ENCODE results near the gene RPS2. TPM values are rescaled to one million over a fixed set of nuclear protein-coding genes. Genes with fewer than 3 reads are reported as not detected.

RPS2 gene
- total and polyA plus RNA-seq, 2 donors (not counting 1 experiment from before 2014, with no cell fraction given) = 3,261 to 6,138 TPM

DNA sequence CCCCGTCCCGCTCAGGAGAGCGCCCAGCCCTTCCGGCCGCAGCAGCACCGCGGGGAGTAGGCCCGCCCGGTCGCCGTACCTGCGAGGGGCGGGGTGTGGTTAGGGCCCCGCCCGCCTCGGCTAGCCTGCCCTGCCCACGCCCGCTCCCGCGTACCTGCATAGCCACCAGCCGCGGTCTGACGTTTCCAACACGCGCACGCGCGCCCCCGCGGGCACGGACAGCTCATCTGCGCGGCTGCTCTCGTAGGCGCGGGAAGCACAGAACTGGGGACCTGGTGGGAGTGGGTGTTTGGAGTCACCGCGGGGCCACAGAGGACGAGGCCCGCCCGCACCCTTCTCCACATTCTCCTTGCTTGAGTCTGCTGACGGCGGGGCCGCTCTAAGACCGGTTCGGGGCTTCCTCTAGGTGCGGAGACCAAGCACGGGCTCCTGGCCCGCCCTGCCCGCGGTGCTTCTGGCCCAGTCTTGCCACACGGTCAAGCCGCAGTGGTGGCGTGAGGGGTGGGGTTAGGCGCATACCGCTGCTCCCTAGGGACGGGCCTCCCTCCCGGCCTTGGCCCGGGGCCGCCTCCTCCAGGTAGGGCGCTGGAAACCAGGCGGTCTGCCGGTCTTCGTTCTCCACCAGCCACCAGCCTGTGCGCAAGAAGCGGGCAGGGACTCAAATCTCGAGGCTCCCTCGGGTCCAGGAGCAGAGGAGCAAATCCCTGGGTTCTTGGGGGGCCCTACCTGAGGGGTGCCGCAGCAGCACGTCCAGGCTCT, 14.8 kb upstream of the RPS2 start:
- Histone ChIP-seq H3K9me3 (ENCODE audit: control extremely low read depth in 1 of 3, control insufficient read depth in 2 of 3, insufficient read depth in 1 of 3, low read length in 2 of 3) (peaks cover 0 to 6% (median 0%) of the 10 kb centered on the region in 3 donors), H3K4me1 (ENCODE audit: control insufficient read depth in 2 of 2, insufficient read depth in 2 of 2, low read length in 2 of 2) (peaks cover 8 to 24% of the 10 kb centered on the region in 2 donors), H2AFZ (ENCODE audit: insufficient read depth, low read depth, low read length, poor library complexity, severe bottlenecking) (no peak overlapping the region), H3K27me3 (replicated peaks in 1 of 4; ENCODE audit: control extremely low read depth in 1 of 4, control insufficient read depth in 3 of 4, insufficient read depth in 4 of 4, low read length in 3 of 4) (peaks cover 0 to 65% (median 20%) of the 10 kb centered on the region in 4 experiments), H3K4me2 (replicated peaks; ENCODE audit: low read depth, low read length, poor library complexity, severe bottlenecking) (peak overlapping the region; percentile 12), H3K36me3 (replicated peaks in 1 of 2; ENCODE audit: control extremely low read depth in 1 of 2, control insufficient read depth in 1 of 2, extremely low read depth in 1 of 2, insufficient read depth in 2 of 2, low read length in 1 of 2) (peaks cover 0 to 38% of the 10 kb centered on the region in 2 experiments), H3K27ac (ENCODE audit: low read length in 2 of 2) (no peak overlapping the region), H3K4me3 (ENCODE audit: control extremely low read depth in 1 of 5, extremely low read depth in 1 of 5, insufficient read depth in 1 of 5, low read depth in 2 of 5, low read length in 4 of 5) (no peak overlapping the region), H4K20me1 (ENCODE audit: control insufficient read depth, insufficient read depth, low read length, poor library complexity, severe bottlenecking) (peaks cover 26% of the 10 kb centered on the region), H3K9ac (ENCODE audit: low read length) (no peak overlapping the region), H3K79me2 (ENCODE audit: control insufficient read depth, insufficient read depth, low read length) (peaks cover 6% of the 10 kb centered on the region)
- Mint-ChIP-seq H3K9me3 (ENCODE audit: insufficient read depth) (no peaks in the 10 kb centered on the region), H3K27ac (no peak overlapping the region), H3K4me3 (no peak overlapping the region), H3K4me1 (peaks cover 12% of the 10 kb centered on the region), H3K27me3 (peaks cover 6% of the 10 kb centered on the region)
- DNase-seq (no peak), ATAC-seq (ENCODE audit: low read depth) (no peak)
- 33% methylated on average over 62 of the region's 70 CpGs for WGBS (ENCODE audit: insufficient coverage)
- POLR2A ChIA-PET = interaction anchor here (2.0 kb wide), 1 partner anchor 12 kb away, joined by 5 read pairs; no protein-coding TSS in a partner anchor
- intact Hi-C loops (cut with micrococcal nuclease) = no loop called here
- CTCF ChIA-PET = interaction anchor here (1.0 kb wide), 1 partner anchor 43 kb away, joined by 3 read pairs; no protein-coding TSS in a partner anchor
- TF ChIP-seq, protein P1, sequence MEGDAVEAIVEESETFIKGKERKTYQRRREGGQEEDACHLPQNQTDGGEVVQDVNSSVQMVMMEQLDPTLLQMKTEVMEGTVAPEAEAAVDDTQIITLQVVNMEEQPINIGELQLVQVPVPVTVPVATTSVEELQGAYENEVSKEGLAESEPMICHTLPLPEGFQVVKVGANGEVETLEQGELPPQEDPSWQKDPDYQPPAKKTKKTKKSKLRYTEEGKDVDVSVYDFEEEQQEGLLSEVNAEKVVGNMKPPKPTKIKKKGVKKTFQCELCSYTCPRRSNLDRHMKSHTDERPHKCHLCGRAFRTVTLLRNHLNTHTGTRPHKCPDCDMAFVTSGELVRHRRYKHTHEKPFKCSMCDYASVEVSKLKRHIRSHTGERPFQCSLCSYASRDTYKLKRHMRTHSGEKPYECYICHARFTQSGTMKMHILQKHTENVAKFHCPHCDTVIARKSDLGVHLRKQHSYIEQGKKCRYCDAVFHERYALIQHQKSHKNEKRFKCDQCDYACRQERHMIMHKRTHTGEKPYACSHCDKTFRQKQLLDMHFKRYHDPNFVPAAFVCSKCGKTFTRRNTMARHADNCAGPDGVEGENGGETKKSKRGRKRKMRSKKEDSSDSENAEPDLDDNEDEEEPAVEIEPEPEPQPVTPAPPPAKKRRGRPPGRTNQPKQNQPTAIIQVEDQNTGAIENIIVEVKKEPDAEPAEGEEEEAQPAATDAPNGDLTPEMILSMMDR (IDR thresholded peaks at IDR 0.05) = no peak
- TF ChIP-seq EZH2 (IDR thresholded peaks at IDR 0.05; ENCODE audit: borderline replicate concordance, insufficient read depth, low read depth, low read length, poor library complexity, severe bottlenecking) = no peak
